ENCODE data around the gene ERP44. TPM values are rescaled to one million over a fixed set of nuclear protein-coding genes. Genes with fewer than 3 reads are reported as not detected.

The ERP44 gene
- total and polyA plus RNA-seq, 2 donors (not counting 3 experiments of a cell fraction or from before 2014, with no cell fraction given): 9.9 to 21.4 TPM

GRCh38 chr9:100028201-100028784 lies 70.5 kb downstream of the ERP44 start:
- no TSS peak for BruUV-seq (replicated peaks)
- Histone ChIP-seq H3K4me3 (replicated peaks in 1 of 3; ENCODE audit: insufficient read depth in 1 of 3, low read depth in 1 of 3, low read length in 3 of 3) (no peak overlapping the region), H3K79me2 (ENCODE audit: control insufficient read depth, insufficient read depth, low read length) (no peaks in the 10 kb centered on the region), H3K27ac (ENCODE audit: insufficient read depth, low read depth, low read length) (no peak overlapping the region), H2AFZ (ENCODE audit: low read depth, low read length) (no peak overlapping the region), H3K9me3 (replicated peaks; ENCODE audit: control insufficient read depth, insufficient read depth, low read length) (no peaks in the 10 kb centered on the region), H3K4me1 (ENCODE audit: control insufficient read depth, extremely low read depth, insufficient read depth, low read length) (no peaks in the 10 kb centered on the region), H3K9ac (replicated peaks; ENCODE audit: extremely low read depth, insufficient read depth, low read length) (no peak overlapping the region), H3K9me1 (replicated peaks; ENCODE audit: control insufficient read depth, extremely low read depth, insufficient read depth, low read length) (no peaks in the 10 kb centered on the region), H3K36me3 (ENCODE audit: control insufficient read depth in 2 of 2, extremely low read depth in 1 of 2, insufficient read depth in 2 of 2, low read length in 2 of 2) (no peaks in the 10 kb centered on the region), H4K20me1 (replicated peaks; ENCODE audit: control insufficient read depth, extremely low read depth, insufficient read depth, low read length) (no peaks in the 10 kb centered on the region), H3K27me3 (ENCODE audit: control insufficient read depth in 2 of 2, insufficient read depth in 2 of 2, low read length in 2 of 2) (no peaks in the 10 kb centered on the region), H3K4me2 (ENCODE audit: insufficient read depth, low read length) (no peak overlapping the region)
- intact Hi-C loops (cut with micrococcal nuclease): loop anchor here (1.0 to 10.0 kb wide), 7 partner anchors 59 to 567 kb away; partner anchors contain the start of genes INVS and TMEFF1
- POLR2A ChIA-PET: no interaction called here
- FAIRE-seq: peak; percentile 87
- TF ChIP-seq EZH2 (IDR thresholded peaks at IDR 0.05; ENCODE audit: borderline replicate concordance, low read depth, low read length, severe bottlenecking): no peak
- TF ChIP-seq, protein P1, sequence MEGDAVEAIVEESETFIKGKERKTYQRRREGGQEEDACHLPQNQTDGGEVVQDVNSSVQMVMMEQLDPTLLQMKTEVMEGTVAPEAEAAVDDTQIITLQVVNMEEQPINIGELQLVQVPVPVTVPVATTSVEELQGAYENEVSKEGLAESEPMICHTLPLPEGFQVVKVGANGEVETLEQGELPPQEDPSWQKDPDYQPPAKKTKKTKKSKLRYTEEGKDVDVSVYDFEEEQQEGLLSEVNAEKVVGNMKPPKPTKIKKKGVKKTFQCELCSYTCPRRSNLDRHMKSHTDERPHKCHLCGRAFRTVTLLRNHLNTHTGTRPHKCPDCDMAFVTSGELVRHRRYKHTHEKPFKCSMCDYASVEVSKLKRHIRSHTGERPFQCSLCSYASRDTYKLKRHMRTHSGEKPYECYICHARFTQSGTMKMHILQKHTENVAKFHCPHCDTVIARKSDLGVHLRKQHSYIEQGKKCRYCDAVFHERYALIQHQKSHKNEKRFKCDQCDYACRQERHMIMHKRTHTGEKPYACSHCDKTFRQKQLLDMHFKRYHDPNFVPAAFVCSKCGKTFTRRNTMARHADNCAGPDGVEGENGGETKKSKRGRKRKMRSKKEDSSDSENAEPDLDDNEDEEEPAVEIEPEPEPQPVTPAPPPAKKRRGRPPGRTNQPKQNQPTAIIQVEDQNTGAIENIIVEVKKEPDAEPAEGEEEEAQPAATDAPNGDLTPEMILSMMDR (IDR thresholded peaks at IDR 0.05; ENCODE audit: extremely low read depth in 1 of 2, insufficient read depth in 1 of 2, low read depth in 1 of 2, low read length in 2 of 2): peak; percentile 89 to 95
- peak; percentile 87 for DNase-seq (ENCODE audit: low read depth, low spot score)
- dilution Hi-C loops (cut with MboI; ENCODE audit: extremely low pct_ligation_motif_present, low sequenced_read_pairs): no loop called here
- CTCF ChIA-PET: interaction anchor here (1.4 to 3.3 kb wide), 3 partner anchors 188 to 297 kb away, joined by 6 to 16 read pairs (median 8); no protein-coding TSS in a partner anchor

- DNase-seq (ENCODE audit: low read depth, low spot score): no peak
- no peak for FAIRE-seq
- H3K9me3 ChIP-seq (replicated peaks; ENCODE audit: control insufficient read depth, insufficient read depth, low read length): no peaks in the 10 kb centered on the region
- no peaks in the 10 kb centered on the region for H3K27me3 ChIP-seq (ENCODE audit: control insufficient read depth in 2 of 2, insufficient read depth in 2 of 2, low read length in 2 of 2)
- ChIA-PET CTCF (interaction anchor here (1.0 to 3.3 kb wide), 5 partner anchors 156 to 843 kb away, joined by 3 to 16 read pairs (median 7); no protein-coding TSS in a partner anchor), POLR2A (no interaction called here)
- H4K20me1 ChIP-seq (replicated peaks; ENCODE audit: control insufficient read depth, extremely low read depth, insufficient read depth, low read length): no peaks in the 10 kb centered on the region
- H3K4me1 ChIP-seq (ENCODE audit: control insufficient read depth, extremely low read depth, insufficient read depth, low read length): no peaks in the 10 kb centered on the region
- no peak overlapping the region for H3K27ac ChIP-seq (ENCODE audit: insufficient read depth, low read depth, low read length)
- intact Hi-C loops (cut with micrococcal nuclease): loop anchor here (10.0 kb wide), 1 partner anchor 447 kb away; the partner anchor contains the start of gene TMEFF1
- no peak overlapping the region for H3K4me2 ChIP-seq (ENCODE audit: insufficient read depth, low read length)
- no peak overlapping the region for H3K9ac ChIP-seq (replicated peaks; ENCODE audit: extremely low read depth, insufficient read depth, low read length)
- no peaks in the 10 kb centered on the region for H3K9me1 ChIP-seq (replicated peaks; ENCODE audit: control insufficient read depth, extremely low read depth, insufficient read depth, low read length)
- no peaks in the 10 kb centered on the region for H3K79me2 ChIP-seq (ENCODE audit: control insufficient read depth, insufficient read depth, low read length)
- no peak overlapping the region for H2AFZ ChIP-seq (ENCODE audit: low read depth, low read length)
- H3K4me3 ChIP-seq (replicated peaks in 1 of 3; ENCODE audit: insufficient read depth in 1 of 3, low read depth in 1 of 3, low read length in 3 of 3): no peak overlapping the region
- no peak for TF ChIP-seq MAX (IDR thresholded peaks at IDR 0.05; ENCODE audit: insufficient read depth, insufficient read length)
- TF ChIP-seq, protein P1 (IDR thresholded peaks at IDR 0.05; ENCODE audit: extremely low read depth in 1 of 2, insufficient read depth in 1 of 2, low read depth in 1 of 2, low read length in 2 of 2): no peak
- no peak for TF ChIP-seq MYC (IDR thresholded peaks at IDR 0.05; ENCODE audit: low read depth, low read length)
- no TSS peak for BruUV-seq (replicated peaks)
- dilution Hi-C loops (cut with MboI; ENCODE audit: extremely low pct_ligation_motif_present, low sequenced_read_pairs): no loop called here
- no peaks in the 10 kb centered on the region for H3K36me3 ChIP-seq (ENCODE audit: control insufficient read depth in 2 of 2, extremely low read depth in 1 of 2, insufficient read depth in 2 of 2, low read length in 2 of 2)
These were observed 71.3 kb downstream of the ERP44 start for GRCh38 chr9:100027543-100027942.

Data from endothelial cell of umbilical vein (primary cell).